DOHH2 (cell line): ENCODE results near the gene TRPM1.

Source experiments
- H3F3A ChIP-seq: fragments of 200-600 bp; sonication (generic), shearing (Covaris generic); 2 replicates; pipeline ENCODE4 v1.6.0; 2016; ENCODE audit warnings: antibody characterized with exemption, mild to moderate bottlenecking; ENCODE audit not compliant: control insufficient read depth, insufficient read depth
- H3K27ac ChIP-seq: fragments of 200-600 bp; sonication (generic); 2 replicates; pipeline ENCODE4 v1.5.1; 2014; ENCODE audit warnings: low read depth, mild to moderate bottlenecking, low read length, moderate library complexity
- H3K27me3 ChIP-seq: fragments of 200-600 bp; sonication (generic); 2 replicates; pipeline ENCODE4 v1.6.1; 2014; ENCODE audit warnings: mild to moderate bottlenecking, low read length, mixed read lengths; ENCODE audit not compliant: control insufficient read depth
- H3K36me3 ChIP-seq: fragments of 200-600 bp; sonication (generic); 2 replicates; pipeline ENCODE4 v1.6.1; 2014; ENCODE audit warnings: mild to moderate bottlenecking, low read length, moderate library complexity, mixed read lengths; ENCODE audit not compliant: control insufficient read depth
- H3K4me1 ChIP-seq: fragments of 200-600 bp; sonication (generic); 2 replicates; pipeline ENCODE4 v1.6.1; 2014; ENCODE audit warnings: mild to moderate bottlenecking, low read length, mixed read lengths; ENCODE audit not compliant: control insufficient read depth
- H3K4me2 ChIP-seq: fragments of 200-600 bp; sonication (generic); 2 replicates; pipeline ENCODE4 v1.6.0; 2014; ENCODE audit warnings: mild to moderate bottlenecking, low read length, moderate library complexity
- H3K4me3 ChIP-seq: fragments of 200-600 bp; sonication (generic); 2 replicates; pipeline ENCODE4 v1.5.1; 2014; ENCODE audit warnings: mild to moderate bottlenecking, low read length, mixed read lengths
- H3K79me2 ChIP-seq: fragments of 200-600 bp; sonication (generic); 2 replicates; pipeline ENCODE4 v1.6.1; 2014; ENCODE audit warnings: mild to moderate bottlenecking, low read length, mixed read lengths; ENCODE audit not compliant: control insufficient read depth
- H3K9me2 ChIP-seq: fragments of 200-600 bp; sonication (generic); replicated peaks from 2 replicates; pipeline ENCODE4 v1.6.1; 2014; ENCODE audit warnings: mild to moderate bottlenecking, low read length, mixed read lengths; ENCODE audit not compliant: control insufficient read depth
- H3K9me3 ChIP-seq: fragments of 200-600 bp; sonication (generic); 2 replicates; pipeline ENCODE4 v1.6.1; 2014; ENCODE audit warnings: antibody characterized with exemption, low read length, mixed read lengths; ENCODE audit not compliant: control insufficient read depth, insufficient read depth
- H4K20me1 ChIP-seq: fragments of 200-600 bp; sonication (generic); 2 replicates; pipeline ENCODE4 v1.6.0; 2014; ENCODE audit warnings: low read depth, mild to moderate bottlenecking, antibody characterized with exemption, low read length, moderate library complexity; ENCODE audit not compliant: control insufficient read depth, insufficient read depth
- EZH2phosphoT487 ChIP-seq: fragments of 200-600 bp; sonication (generic); IDR thresholded peaks from 2 replicates; pipeline ENCODE4 v1.6.1; 2017; ENCODE audit warnings: borderline replicate concordance, mild to moderate bottlenecking, antibody characterized with exemption, low read length, moderate library complexity, mixed read lengths
- TF ChIP-seq, protein P1 (sequence below): fragments of 200-600 bp; sonication (generic); IDR thresholded peaks from one replicate; pipeline ENCODE4 v1.5.1; 2014; ENCODE audit warnings: antibody characterized with exemption, mild to moderate bottlenecking, low read depth, low read length; ENCODE audit not compliant: poor library complexity, severe bottlenecking

Gene TRPM1

DNA sequence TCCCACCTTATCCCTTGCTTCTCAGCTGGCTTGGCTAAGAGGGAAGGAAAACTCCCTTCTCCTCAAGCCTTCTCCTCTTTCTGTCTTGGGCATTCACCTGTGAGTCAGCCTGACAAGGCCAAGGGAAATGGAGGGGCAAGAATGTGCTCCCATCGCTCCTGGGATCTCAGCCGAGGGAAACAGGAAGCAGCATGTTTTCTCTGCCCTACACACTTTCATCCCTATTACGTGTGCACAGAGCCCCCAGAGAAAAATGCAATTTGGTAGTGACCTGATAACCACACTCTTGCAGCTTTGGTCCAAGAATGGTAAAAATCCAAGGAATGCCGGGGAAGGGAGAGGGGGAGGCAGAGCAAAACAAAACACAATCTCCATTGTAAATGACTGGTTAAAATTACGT, 77.2 kb downstream of the TRPM1 start:
- Histone ChIP-seq H3K9me2 (no peaks in the 10 kb centered on the region), H4K20me1 (no peaks in the 10 kb centered on the region), H3K4me1 (no peaks in the 10 kb centered on the region), H3K9me3 (no peaks in the 10 kb centered on the region), H3K4me2 (no peak overlapping the region), H3K27me3 (peaks cover 21% of the 10 kb centered on the region), H3F3A (no peaks in the 10 kb centered on the region), H3K36me3 (no peaks in the 10 kb centered on the region), H3K4me3 (no peak overlapping the region), H3K27ac (no peak overlapping the region), H3K79me2 (no peaks in the 10 kb centered on the region)
- no peak for TF ChIP-seq EZH2phosphoT487

DNA sequence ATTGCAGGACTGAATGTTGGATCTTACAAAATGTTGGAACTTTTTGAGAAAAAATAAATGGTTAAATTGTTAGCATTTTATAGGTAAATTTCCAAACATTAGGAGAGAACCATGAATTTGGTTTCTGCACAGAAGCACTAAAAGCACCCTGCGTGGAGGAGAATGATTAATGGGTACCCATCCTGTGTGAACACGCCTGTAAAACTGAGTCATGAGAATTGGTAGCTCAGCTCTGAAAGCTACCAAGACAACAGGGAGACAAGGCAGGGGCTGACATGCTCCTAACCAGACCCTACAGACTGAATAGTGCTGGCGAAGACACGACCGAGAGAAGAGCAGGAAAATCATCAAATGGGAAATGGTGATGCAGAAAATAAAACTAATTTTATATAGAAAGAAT, 77.7 kb downstream of the TRPM1 start:
- H3K27ac ChIP-seq: no peak overlapping the region
- H3K4me2 ChIP-seq: no peak overlapping the region

DNA sequence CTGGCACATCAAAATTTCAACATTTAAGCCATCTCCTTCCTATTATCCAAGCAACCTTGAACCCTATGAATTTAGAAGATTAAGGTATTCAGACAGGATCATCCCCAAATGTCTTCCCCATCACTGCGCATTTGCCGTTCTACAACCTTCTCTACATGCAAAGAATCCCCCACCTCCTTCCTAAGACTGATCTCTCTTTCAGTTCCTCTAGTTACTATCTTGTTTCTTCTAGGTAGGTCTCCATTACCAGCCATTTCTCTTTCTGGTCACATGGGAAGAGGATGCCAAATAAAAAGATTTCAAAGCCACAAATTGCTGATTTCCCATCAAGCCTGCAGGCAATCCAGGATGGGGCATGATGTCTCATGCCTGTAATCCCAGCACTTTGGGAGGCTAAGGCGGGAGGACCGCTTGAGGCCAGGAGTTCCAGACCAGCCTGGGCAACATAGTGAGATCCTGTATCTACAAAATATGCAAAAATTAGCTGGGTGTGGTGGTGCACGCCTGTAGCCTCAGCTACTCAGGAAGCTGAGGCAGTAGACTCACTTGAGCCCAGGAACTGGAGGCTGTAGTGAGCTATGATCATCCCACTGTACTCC, 80.4 kb downstream of the TRPM1 start:
- Histone ChIP-seq H3K27ac (no peak overlapping the region), H3K4me1 (no peaks in the 10 kb centered on the region), H3K9me3 (no peaks in the 10 kb centered on the region), H3K4me3 (no peak overlapping the region), H3K79me2 (no peaks in the 10 kb centered on the region), H3K27me3 (peaks cover 8% of the 10 kb centered on the region), H3F3A (no peaks in the 10 kb centered on the region), H3K4me2 (no peak overlapping the region), H4K20me1 (no peaks in the 10 kb centered on the region), H3K9me2 (no peaks in the 10 kb centered on the region), H3K36me3 (no peaks in the 10 kb centered on the region)
- TF ChIP-seq EZH2phosphoT487: no peak
- TF ChIP-seq, protein P1, sequence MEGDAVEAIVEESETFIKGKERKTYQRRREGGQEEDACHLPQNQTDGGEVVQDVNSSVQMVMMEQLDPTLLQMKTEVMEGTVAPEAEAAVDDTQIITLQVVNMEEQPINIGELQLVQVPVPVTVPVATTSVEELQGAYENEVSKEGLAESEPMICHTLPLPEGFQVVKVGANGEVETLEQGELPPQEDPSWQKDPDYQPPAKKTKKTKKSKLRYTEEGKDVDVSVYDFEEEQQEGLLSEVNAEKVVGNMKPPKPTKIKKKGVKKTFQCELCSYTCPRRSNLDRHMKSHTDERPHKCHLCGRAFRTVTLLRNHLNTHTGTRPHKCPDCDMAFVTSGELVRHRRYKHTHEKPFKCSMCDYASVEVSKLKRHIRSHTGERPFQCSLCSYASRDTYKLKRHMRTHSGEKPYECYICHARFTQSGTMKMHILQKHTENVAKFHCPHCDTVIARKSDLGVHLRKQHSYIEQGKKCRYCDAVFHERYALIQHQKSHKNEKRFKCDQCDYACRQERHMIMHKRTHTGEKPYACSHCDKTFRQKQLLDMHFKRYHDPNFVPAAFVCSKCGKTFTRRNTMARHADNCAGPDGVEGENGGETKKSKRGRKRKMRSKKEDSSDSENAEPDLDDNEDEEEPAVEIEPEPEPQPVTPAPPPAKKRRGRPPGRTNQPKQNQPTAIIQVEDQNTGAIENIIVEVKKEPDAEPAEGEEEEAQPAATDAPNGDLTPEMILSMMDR: no peak

More for the DNA sequence above, 77.7 kb downstream of the TRPM1 start:
- Histone ChIP-seq H3F3A (no peaks in the 10 kb centered on the region), H4K20me1 (no peaks in the 10 kb centered on the region), H3K4me1 (no peaks in the 10 kb centered on the region), H3K36me3 (no peaks in the 10 kb centered on the region), H3K27me3 (peaks cover 18% of the 10 kb centered on the region), H3K9me3 (no peaks in the 10 kb centered on the region), H3K79me2 (no peaks in the 10 kb centered on the region), H3K4me3 (no peak overlapping the region), H3K9me2 (no peaks in the 10 kb centered on the region)
- TF ChIP-seq EZH2phosphoT487: no peak
- TF ChIP-seq, protein P1: no peak

DNA sequence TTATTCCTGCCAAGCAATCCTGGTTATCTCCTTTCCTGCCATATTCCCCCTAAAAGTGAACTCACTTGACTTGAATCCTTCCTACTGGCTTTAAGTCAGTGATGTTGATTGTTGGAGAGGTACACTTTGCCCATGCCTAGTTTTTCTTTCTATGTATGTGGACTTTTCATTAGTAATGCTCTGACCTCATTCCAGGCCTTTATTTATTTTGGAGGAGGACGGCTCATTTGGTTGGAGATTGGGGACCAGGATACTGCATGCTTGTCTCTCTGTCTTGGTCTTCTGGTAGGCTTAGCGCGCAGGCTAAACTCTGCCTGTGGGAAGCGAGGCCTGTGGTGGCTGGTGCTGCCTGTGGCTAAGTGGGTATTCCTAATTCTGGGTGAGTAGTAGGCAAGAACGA, 81.0 kb downstream of the TRPM1 start:
- TF ChIP-seq EZH2phosphoT487: no peak
- TF ChIP-seq, protein P1: no peak
- Histone ChIP-seq H3K79me2 (no peaks in the 10 kb centered on the region), H3F3A (no peaks in the 10 kb centered on the region), H3K4me1 (no peaks in the 10 kb centered on the region), H3K27me3 (peaks cover 8% of the 10 kb centered on the region), H3K9me3 (no peaks in the 10 kb centered on the region), H3K4me3 (no peak overlapping the region), H4K20me1 (no peaks in the 10 kb centered on the region), H3K36me3 (no peaks in the 10 kb centered on the region), H3K9me2 (no peaks in the 10 kb centered on the region), H3K4me2 (no peak overlapping the region), H3K27ac (no peak overlapping the region)
